GM12865 (cell line): ENCODE results near the gene TRIOBP.

Experiments
- DNase-seq: peaks from one replicate; pipeline ENCODE4 v3.0.0; 2010; ENCODE audit warnings: low read depth
- H3K4me3 ChIP-seq: 2 replicates; pipeline ENCODE4 v1.5.1; 2011; ENCODE audit warnings: mild to moderate bottlenecking, low read depth, low read length, control low read depth
- TF ChIP-seq, protein P1 (sequence below): IDR thresholded peaks from 2 replicates; pipeline ENCODE4 v1.5.1; 2011; ENCODE audit warnings: low read length, control low read depth, low read depth, inconsistent platforms; ENCODE audit not compliant: insufficient read depth; ENCODE audit errors: missing control alignments

TRIOBP gene

DNA sequence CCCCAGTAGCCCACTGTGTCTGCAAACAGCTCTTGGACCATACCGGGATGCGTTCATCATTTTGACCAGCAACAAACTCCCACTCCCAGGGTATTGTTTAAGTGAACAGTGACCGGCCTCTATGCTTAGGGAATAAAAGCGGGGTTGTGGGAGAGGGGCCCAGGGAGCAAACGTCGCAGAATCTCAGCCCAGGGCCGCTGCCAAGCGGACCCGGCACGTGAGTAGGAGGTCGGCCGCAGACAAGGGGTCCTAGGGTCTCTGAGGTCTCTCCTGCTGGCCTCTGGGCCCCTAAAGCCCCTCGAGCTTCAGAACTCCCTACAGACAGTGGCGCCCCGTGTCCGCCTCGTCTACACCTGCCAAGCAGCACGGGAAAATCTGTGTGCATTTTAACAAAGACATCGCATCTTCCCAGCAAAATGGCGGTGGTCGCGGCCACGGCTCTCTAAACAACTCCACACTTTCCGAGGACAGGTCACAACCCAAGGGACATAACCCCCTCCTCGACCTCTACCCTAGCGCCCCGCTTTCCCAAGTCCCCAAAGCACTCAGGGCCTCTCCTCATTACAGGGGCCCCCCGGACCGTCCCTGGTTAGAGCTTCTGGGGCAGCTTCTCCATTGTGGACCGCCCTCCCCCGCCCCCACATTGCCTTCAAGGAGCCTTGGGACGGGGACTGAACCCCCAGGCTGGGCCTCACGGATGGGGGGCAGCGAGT lies 106.9 kb downstream of the TRIOBP start:
- TF ChIP-seq, protein P1, sequence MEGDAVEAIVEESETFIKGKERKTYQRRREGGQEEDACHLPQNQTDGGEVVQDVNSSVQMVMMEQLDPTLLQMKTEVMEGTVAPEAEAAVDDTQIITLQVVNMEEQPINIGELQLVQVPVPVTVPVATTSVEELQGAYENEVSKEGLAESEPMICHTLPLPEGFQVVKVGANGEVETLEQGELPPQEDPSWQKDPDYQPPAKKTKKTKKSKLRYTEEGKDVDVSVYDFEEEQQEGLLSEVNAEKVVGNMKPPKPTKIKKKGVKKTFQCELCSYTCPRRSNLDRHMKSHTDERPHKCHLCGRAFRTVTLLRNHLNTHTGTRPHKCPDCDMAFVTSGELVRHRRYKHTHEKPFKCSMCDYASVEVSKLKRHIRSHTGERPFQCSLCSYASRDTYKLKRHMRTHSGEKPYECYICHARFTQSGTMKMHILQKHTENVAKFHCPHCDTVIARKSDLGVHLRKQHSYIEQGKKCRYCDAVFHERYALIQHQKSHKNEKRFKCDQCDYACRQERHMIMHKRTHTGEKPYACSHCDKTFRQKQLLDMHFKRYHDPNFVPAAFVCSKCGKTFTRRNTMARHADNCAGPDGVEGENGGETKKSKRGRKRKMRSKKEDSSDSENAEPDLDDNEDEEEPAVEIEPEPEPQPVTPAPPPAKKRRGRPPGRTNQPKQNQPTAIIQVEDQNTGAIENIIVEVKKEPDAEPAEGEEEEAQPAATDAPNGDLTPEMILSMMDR, result no peak
- no peak for DNase-seq
- no peak overlapping the region for H3K4me3 ChIP-seq

DNA sequence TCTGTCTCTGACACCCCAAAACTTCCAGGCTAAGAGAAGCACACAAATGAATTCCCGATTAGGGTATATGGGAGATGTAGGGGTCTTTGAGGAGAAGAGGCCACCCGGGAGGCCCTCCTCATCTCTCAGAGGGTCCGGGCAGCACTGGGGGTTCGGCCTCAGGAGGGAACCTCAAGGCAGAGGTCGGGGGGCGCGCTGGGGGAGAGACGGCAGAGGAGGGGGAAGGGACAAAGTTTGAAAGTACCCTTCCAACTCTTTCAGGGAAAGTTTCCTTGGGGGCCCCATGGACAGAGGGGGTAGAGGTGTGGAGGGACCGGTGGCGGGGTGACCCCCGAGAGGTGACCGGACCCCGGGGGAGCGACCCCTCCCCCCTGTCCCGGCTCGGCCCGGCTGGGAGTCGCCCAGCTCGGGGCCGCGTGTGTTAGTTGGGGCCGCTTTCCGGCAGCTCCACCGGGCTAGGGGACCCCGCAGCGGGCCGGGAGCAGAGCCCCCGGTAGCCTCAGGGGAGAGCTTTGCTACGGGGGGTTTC lies 107.6 kb downstream of the TRIOBP start:
- DNase-seq, result no peak
- H3K4me3 ChIP-seq, result peak overlapping the region; percentile 25; the same call in 1 of the 2 replicates
- TF ChIP-seq, protein P1, result no peak

- DNase-seq, result peak; percentile 58
- TF ChIP-seq, protein P1, result no peak
- H3K4me3 ChIP-seq, result peak overlapping the region; percentile 38
These were observed 108.3 kb downstream of the TRIOBP start for GRCh38 chr22:37804881-37805809.

GRCh38 chr22:37805810-37806277 lies 109.0 kb downstream of the TRIOBP start:
- H3K4me3 ChIP-seq, result no peak overlapping the region
- no peak for DNase-seq

GRCh38 chr22:37806409-37807333 lies 109.8 kb downstream of the TRIOBP start:
- TF ChIP-seq, protein P1, result no peak
- DNase-seq, result no peak
- H3K4me3 ChIP-seq, result no peak overlapping the region; the same call in 1 of the 2 replicates

More at GRCh38 chr22:37805810-37806277, 109.0 kb downstream of the TRIOBP start:
- TF ChIP-seq, protein P1, result no peak
